Panc1 (cell line): ENCODE data around the gene AACS. TPM values are rescaled to one million over a fixed set of nuclear protein-coding genes. Genes with fewer than 3 reads are reported as not detected.
"Not testable (repeated sequence)": the region's sequence is repeated elsewhere in the genome, so short reads cannot be mapped to it uniquely, and the experiment has no call there.

ENCODE experiments used
- ATAC-seq: fragments of 200-7000 bp; cut with Tn5 transposase; 2 replicates; pipeline ENCODE4 v1.9.1; 2020; ENCODE audit warnings: mild to moderate bottlenecking, moderate library complexity
- BruUV-seq: library from RNA; stranded (reverse); fragments of 400-500 nt; replicated peaks from 2 replicates; lab custom pipeline; 2021; lab: Mats Ljungman, UMichigan
- CTCF ChIA-PET: fragments of 300-600 bp; sonication (Branson Sonifier 250); formaldehyde crosslinking; loops from one replicate; lab custom pipeline; 2022; ENCODE audit warnings: antibody characterized with exemption; lab: Charles Lee
- POLR2A ChIA-PET: fragments of 300-600 bp; sonication (Branson Sonifier 250); formaldehyde crosslinking; loops from one replicate; lab custom pipeline; 2022; ENCODE audit warnings: antibody characterized with exemption; lab: Charles Lee
- DNase-seq: peaks from one replicate; pipeline ENCODE4 v3.0.0-alpha.2; 2010; ENCODE audit warnings: low read depth, low spot score
- H3K27ac ChIP-seq: 2 replicates; pipeline ENCODE4 v1.5.1; 2011; ENCODE audit warnings: mild to moderate bottlenecking, low read length, inconsistent platforms
- H3K27me3 ChIP-seq: fragments of 200-500 bp; sonication (Bioruptor generic); 2 replicates; pipeline ENCODE4 v1.6.0; 2014; ENCODE audit warnings: low read length, inconsistent platforms; ENCODE audit not compliant: control insufficient read depth, insufficient read depth
- H3K36me3 ChIP-seq: fragments of 200-500 bp; sonication (Bioruptor generic); 2 replicates; pipeline ENCODE4 v1.5.1; 2014; ENCODE audit warnings: inconsistent platforms, mild to moderate bottlenecking, low read length, moderate library complexity; ENCODE audit not compliant: control insufficient read depth, insufficient read depth
- H3K4me1 ChIP-seq: 2 replicates; pipeline ENCODE4 v1.5.1; 2011; ENCODE audit warnings: inconsistent platforms, mild to moderate bottlenecking, low read length, moderate library complexity; ENCODE audit not compliant: control insufficient read depth, insufficient read depth
- H3K4me3 ChIP-seq, 2 experiments: 2 replicates each; pipeline ENCODE4 v1.5.1; 2011 to 2012; ENCODE audit warnings: low read depth in 2 of 2, low read length in 2 of 2, mild to moderate bottlenecking in 2 of 2, inconsistent platforms in 1 of 2, moderate library complexity in 1 of 2
- H3K9me3 ChIP-seq: fragments of 200-500 bp; sonication (Bioruptor generic); 2 replicates; pipeline ENCODE4 v1.5.1; 2014; ENCODE audit warnings: low read depth, mild to moderate bottlenecking, inconsistent platforms, low read length, moderate library complexity; ENCODE audit not compliant: control insufficient read depth, insufficient read depth
- CTCF ChIP-seq: fragments of 450-650 bp; IDR thresholded peaks from 2 replicates; pipeline ENCODE4 v1.5.1; 2017; ENCODE audit warnings: mild to moderate bottlenecking
- POLR2AphosphoS5 ChIP-seq: IDR thresholded peaks from 2 replicates; pipeline ENCODE4 v1.6.1; 2012; ENCODE audit warnings: mild to moderate bottlenecking, low read depth, low read length, moderate library complexity
- SIN3A ChIP-seq: IDR thresholded peaks from 2 replicates; pipeline ENCODE4 v1.6.1; 2012; ENCODE audit warnings: low read depth, mild to moderate bottlenecking, low read length, moderate library complexity, borderline replicate concordance; ENCODE audit not compliant: insufficient read depth
- TCF7L2 ChIP-seq: IDR thresholded peaks from 2 replicates; pipeline ENCODE4 v1.6.1; 2011; ENCODE audit warnings: mild to moderate bottlenecking, low read depth, low read length, inconsistent platforms
- in situ Hi-C: cut with HindIII; loops from 2 replicates; pipeline ENCODE4 v1.10.0; 2016; ENCODE audit warnings: low sequenced_read_pairs, low pct_unique_long_range_greater_than_20kb
- intact Hi-C: fragments of 100-400 bp; cut with micrococcal nuclease; formaldehyde crosslinking; loops from one replicate; pipeline ENCODE4 v1.10.0; 2022; ENCODE audit not compliant: unreplicated experiment
- total RNA-seq: library from RNA; stranded (reverse); gene quantifications from one replicate; pipeline ENCODE4 v1.2.1, GENCODE V29; 2021; ENCODE audit not compliant: unreplicated experiment
- TF ChIP-seq, protein P1 (sequence below), 2 experiments: IDR thresholded peaks; 2 replicates each; pipeline ENCODE4 v1.6.1; 2011 to 2012; ENCODE audit warnings: low read depth in 2 of 2, control low read depth in 1 of 2, low read length in 1 of 2, mild to moderate bottlenecking in 1 of 2, moderate library complexity in 1 of 2; ENCODE audit not compliant: insufficient read depth in 1 of 2

AACS gene
- total RNA-seq, 1 experiment from 2014 or later: 34.7 TPM

DNA sequence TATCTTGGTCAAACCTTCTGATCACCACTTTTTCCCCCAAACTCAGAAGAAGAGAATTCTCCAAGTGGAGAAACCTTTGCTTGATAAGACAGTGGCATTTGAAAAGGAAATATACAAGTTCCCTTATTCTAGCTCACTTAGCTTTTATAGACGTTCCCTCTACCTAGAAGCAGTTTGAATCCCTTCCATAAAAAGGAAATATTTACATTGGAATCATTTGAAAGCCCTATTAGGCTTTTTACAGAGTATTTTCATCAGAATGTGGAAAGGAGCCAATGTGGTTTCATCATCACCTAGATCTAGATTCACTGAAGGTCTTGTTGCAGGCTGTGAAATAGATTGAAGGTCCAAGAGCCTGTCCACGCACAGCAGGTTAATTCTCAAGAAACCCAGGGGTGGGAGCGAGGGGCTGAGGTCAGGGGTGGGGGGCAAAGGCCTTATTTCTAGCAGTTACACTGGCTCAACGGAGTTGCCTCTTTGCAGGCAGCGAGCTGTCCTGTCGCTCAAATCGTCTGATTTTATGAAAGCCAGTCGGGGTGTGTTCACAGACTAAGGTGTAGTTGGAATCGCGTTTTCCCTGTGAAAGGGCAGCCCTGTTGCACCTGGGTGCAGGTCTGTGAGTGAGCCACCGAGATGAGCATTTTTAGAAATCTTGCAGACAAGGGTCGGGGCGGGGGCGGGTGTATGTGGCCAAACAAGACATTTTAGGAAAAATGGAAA, 45.6 kb downstream of the AACS start:
- no TSS peak for BruUV-seq
- no peak overlapping the region for H3K27ac ChIP-seq
- in situ Hi-C loops: no loop called here
- CTCF ChIA-PET: no interaction called here
- no peaks in the 10 kb centered on the region for H3K27me3 ChIP-seq
- H3K9me3 ChIP-seq: no peaks in the 10 kb centered on the region
- ATAC-seq (no peak), DNase-seq (no peak)
- no peak overlapping the region for H3K4me3 ChIP-seq
- TF ChIP-seq SIN3A (no peak), POLR2AphosphoS5 (no peak), CTCF (no peak)
- POLR2A ChIA-PET: no interaction called here
- no peaks in the 10 kb centered on the region for H3K4me1 ChIP-seq
- intact Hi-C loops: no loop called here
- H3K36me3 ChIP-seq: no peaks in the 10 kb centered on the region; the same call in 1 of the 2 replicates

GRCh38 chr12:125111403-125111802, 46.2 kb downstream of the AACS start:
- BruUV-seq: no TSS peak
- in situ Hi-C loops: no loop called here
- TF ChIP-seq, protein P1, sequence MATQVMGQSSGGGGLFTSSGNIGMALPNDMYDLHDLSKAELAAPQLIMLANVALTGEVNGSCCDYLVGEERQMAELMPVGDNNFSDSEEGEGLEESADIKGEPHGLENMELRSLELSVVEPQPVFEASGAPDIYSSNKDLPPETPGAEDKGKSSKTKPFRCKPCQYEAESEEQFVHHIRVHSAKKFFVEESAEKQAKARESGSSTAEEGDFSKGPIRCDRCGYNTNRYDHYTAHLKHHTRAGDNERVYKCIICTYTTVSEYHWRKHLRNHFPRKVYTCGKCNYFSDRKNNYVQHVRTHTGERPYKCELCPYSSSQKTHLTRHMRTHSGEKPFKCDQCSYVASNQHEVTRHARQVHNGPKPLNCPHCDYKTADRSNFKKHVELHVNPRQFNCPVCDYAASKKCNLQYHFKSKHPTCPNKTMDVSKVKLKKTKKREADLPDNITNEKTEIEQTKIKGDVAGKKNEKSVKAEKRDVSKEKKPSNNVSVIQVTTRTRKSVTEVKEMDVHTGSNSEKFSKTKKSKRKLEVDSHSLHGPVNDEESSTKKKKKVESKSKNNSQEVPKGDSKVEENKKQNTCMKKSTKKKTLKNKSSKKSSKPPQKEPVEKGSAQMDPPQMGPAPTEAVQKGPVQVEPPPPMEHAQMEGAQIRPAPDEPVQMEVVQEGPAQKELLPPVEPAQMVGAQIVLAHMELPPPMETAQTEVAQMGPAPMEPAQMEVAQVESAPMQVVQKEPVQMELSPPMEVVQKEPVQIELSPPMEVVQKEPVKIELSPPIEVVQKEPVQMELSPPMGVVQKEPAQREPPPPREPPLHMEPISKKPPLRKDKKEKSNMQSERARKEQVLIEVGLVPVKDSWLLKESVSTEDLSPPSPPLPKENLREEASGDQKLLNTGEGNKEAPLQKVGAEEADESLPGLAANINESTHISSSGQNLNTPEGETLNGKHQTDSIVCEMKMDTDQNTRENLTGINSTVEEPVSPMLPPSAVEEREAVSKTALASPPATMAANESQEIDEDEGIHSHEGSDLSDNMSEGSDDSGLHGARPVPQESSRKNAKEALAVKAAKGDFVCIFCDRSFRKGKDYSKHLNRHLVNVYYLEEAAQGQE (IDR thresholded peaks at IDR 0.05; ENCODE audit: insufficient read depth in 1 of 2, low read depth in 2 of 2, low read length in 1 of 2): no peak
- TF ChIP-seq POLR2AphosphoS5: no peak
- TF ChIP-seq CTCF: no peak
- TF ChIP-seq SIN3A: no peak
- no peak for TF ChIP-seq TCF7L2
- Histone ChIP-seq H3K27me3 (no peaks in the 10 kb centered on the region), H3K36me3 (no peaks in the 10 kb centered on the region; the same call in 1 of the 2 replicates), H3K9me3 (no peaks in the 10 kb centered on the region), H3K4me3 (no peak overlapping the region), H3K4me1 (no peaks in the 10 kb centered on the region), H3K27ac (0 out of 2 replicates have a peak overlapping the region, but pooled peaks have one; percentile 29)
- POLR2A ChIA-PET: no interaction called here
- intact Hi-C loops: no loop called here
- ATAC-seq (no peak), DNase-seq (no peak)
- CTCF ChIA-PET: no interaction called here

- ATAC-seq, H3K4me3 ChIP-seq, POLR2A ChIA-PET, H3K36me3 ChIP-seq, intact Hi-C loops, H3K9me3 ChIP-seq, in situ Hi-C loops, CTCF ChIA-PET, H3K27me3 ChIP-seq, DNase-seq, BruUV-seq, H3K27ac ChIP-seq, H3K4me1 ChIP-seq: not testable (repeated sequence)
Measured at GRCh38 chr12:125112614-125113013, 47.4 kb downstream of the AACS start.
